ENCODE results near the gene CLEC16A.
A peak's percentile ranks its signal among the peaks of the same experiment; 100 is the strongest.

CLEC16A gene

DNA sequence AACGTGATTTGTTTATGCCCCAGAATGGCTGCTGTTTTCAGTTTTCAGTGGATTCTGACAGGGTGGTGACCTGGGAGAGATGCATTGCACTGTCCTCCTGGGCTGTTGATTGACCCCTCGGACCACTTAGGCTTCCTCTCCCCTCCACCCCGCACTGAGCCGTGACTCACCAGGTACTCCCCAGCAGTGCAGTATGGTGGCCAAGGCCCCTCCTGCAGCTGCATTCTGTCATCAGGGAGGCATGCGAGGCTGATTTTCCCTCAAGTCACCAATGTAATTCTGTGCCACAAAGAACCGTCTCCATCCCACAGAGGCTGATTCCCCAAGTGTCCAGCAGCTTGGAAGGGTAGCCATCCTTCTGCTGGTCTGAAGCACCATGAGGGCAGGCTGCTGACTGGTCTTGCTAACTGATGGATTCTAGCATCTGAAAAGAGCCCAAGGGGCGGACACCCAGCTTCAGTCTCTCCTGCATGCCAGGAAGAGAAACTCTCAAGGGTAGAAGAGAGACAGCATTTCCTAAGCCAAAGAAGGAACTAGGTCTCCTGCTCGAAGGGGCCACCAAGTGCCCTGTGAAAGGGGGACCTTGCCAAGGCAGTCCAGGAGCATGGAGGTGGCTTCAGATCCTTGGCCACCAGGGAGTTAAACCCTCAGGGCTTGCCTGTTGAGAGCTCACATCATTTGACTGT lies 163.6 kb downstream of the CLEC16A start:
- DNase-seq = no peak

DNA sequence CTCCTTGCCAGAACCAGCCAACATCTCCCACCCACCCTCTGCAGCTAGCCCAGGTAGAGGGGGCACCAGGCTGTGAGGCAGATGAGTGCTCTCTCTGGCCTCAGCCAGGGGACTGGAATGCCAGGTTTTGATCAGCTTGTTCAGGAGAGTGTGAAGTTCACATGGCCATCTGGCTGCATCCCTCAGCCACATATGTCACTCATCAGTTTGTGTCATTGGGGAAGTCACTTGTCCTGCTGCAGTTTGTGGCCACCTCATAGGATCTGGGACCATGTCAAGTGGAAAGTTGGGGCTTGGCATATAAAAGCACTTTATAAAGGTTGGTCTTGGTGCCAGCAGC lies 164.1 kb downstream of the CLEC16A start:
- DNase-seq = no peak

DNA sequence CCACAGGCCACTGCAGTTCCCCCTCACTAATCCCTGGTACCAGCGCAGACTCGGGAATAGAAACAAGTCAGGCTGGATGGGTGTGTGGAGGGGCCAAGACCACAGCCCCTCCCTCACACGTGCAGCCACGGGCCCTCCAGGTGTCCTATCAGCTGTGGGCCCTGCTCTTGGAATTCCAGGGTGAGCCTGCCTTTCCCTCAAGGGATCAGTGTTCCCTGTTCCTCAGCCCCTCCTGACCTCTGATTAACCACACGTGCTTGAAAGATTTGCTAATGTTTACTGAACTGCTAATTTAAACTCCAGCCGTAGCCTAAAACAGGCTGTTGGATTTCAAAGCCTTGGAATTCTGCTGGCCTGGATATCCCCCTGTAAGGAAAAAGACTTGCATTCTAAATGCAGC lies 165.2 kb downstream of the CLEC16A start:
- no peak for DNase-seq

DNA sequence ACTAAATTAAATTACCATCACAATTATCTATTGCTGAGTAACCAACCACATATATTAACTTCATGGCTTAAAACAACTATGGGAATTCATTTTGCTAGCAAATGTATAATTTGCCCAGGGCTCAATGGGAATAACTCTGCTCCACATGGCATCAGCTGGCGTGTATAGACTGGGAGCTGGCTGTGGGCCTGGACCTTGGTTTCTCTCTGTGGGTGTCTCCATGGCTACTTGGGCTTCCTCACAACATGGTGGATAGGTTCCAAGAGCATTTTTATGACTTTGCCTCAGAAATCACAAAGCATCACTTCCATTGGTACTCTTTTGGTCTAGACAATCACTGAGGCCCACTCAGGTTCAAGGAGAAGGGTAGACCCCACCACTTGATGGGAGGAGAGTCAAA lies 166.8 kb downstream of the CLEC16A start:
- no peak for DNase-seq

DNA sequence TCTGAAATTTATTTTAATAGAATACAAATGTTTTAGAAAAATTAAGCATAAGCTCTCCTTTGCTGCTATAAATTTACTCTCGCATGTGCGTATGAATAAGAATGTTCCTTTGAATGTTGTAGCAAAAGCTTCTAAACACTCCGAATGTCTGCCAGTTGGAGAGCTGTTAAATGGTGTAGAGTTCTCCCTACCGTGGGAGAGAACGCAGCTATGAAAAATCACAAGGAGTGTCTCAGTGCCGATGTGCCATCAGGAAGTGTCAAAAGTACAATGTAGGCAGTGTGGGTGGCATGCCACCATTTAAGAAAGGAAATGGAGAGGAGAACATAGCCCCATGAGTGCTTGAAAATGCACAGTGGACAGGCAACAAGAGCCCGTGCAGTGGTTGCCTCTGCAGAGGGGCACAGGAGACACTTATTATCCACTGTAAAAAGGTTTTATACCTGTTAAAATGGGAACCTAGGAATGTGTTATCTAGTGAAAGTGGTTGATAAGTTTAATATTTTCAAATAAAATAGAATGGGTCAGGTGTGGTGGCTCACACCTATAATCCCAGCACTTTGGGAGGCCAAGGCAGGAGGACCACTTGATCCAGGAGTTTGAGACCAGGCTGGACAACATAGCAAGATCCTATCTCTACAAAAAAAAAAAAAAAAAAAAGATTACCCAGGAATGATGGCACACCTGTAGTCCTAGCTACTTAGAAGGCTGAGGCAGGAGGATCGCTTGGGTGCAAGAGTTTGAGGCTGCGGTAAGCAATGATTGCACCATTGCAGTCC lies 167.7 kb downstream of the CLEC16A start:
- no peak for DNase-seq

DNA sequence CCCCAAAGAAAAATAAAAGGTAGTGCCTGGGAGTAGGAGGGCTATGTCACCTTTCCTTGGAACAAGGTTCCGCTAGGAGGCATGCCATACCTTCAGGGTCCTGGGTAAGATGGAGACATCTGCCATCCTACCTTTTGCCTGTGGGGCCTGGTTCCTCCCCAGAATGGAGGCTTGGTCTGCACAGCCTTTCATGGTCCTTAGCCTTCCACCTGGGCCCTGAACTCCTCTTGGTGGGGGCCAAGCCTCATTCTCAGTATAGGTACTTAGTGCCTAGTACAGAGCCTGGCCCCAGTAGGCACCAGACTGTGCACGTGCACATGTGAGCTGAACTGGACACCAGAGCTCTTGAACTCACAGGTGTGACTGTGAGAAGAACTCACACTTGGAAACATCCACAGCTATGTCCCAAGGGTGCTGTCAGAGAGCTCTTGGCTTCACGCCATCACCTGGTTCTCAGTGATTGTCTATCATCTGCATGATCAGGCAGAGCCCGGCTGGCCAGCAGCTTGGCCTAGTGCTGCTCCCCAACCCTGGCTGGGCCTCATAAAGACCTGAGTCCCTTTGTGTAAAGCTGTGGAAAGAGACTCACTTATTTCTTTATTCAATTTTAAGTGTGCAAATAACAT lies 168.5 kb downstream of the CLEC16A start:
- DNase-seq = peak; percentile 72

DNA sequence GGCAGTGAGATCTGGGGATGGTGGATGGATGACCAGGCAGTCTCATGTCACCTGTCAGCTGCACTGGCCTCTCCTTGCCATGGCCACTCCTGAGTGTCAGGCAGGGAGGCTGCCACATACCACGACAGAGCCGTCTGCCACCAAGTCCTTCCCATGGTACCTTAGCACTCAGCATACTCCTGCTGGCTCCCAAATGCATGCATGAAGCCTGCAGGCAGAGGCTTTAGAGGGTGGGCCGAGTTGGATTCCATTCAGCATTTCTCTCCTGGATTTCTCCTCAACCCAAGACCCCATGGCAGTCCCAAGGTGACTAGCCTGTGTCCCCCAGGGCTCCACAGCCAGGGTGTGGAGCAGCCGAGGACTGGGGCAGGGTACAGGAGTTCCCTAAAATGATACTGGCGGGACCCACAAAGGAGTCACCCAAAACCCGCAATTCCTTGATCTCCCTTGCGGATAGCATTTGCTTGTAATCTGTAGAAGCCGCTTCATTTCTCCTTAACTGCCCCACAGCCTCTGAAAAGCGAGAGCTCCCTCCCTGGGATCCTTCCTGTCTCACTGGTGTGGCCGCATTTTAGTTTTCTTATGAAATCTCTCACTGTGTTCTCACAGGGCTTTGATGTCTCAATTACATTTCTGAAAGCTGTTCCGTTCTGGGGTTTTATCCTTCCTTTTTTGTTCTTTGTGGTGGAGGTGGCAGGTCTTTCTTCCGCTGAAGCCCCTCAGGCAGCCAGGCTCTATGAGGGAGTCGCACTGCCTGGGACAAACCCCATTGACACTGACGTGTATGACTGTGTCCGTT lies 170.2 kb downstream of the CLEC16A start:
- no peak for DNase-seq

DNA sequence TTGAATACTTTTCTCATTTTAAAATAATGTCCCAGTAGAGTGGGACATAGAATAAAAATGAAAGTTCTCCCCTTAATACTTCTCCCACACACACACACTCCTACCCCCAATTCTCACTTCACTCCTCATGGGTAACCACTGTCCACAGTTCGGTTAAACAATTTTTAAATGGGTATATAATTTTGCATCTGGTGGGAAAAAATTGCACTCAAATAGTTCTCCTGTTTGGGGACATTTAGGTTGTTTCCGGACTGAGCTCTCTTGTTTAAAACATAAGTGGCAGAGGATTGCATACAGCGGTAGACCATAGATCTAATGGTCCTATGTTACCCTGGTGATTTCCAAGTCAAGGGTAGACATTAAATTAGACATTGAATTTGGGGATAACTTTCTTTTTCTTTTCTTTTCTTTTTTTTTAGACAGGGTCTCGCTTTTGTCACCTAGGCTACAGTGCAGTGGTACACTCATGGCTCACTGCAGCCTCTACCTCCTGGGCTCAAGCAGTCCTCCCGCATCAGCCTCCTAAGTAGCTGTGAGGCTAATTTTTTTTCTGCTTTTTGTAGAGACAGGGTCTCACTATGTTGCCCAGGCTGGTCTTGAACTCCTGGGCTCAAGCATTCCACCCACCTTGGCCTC lies 173.3 kb downstream of the CLEC16A start:
- DNase-seq = no peak

DNA sequence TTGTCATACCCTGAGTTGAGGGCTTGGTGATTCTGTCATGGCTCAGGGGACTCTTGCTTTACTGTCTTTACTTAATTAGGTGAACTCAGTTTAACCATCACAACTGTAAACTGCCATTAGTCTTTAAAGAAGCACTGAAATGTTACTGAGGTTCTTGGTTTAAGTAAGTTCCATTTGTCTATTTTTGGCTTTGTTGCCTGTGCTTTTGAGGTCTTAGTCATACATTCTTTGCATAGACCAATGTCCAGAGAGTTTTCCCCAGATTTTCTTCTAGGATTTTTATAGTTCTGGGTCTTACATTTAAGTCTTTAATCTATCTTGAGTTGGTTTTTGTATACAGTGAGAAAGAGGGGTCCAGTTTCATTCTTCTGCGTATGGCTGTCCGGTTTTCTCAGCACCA lies 174.1 kb downstream of the CLEC16A start:
- no peak for DNase-seq

DNA sequence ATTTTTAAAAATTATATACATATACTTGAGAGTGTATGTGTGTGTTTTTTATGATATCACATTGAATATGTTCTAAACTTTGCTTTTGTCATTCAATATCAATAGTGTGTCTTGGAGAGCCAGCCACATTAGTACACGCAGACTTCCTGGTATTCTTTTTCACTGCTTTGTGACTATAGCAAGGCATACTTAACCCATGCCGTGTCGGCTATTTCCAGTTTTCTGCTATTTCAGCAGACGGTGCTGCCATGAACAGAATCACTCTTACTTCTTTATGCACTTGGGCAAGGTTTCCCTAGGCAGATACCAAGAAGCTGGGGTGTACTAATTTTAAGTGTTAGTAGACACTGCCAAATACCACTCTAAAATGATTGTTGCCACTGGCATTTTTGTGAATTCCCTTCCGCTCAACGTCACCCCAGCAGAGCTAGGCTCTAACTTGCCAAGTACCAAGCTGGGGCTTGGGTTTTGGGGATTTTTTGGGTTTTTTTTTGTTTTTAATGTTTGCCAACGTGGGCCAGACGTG lies 176.8 kb downstream of the CLEC16A start:
- no peak for DNase-seq

DNA sequence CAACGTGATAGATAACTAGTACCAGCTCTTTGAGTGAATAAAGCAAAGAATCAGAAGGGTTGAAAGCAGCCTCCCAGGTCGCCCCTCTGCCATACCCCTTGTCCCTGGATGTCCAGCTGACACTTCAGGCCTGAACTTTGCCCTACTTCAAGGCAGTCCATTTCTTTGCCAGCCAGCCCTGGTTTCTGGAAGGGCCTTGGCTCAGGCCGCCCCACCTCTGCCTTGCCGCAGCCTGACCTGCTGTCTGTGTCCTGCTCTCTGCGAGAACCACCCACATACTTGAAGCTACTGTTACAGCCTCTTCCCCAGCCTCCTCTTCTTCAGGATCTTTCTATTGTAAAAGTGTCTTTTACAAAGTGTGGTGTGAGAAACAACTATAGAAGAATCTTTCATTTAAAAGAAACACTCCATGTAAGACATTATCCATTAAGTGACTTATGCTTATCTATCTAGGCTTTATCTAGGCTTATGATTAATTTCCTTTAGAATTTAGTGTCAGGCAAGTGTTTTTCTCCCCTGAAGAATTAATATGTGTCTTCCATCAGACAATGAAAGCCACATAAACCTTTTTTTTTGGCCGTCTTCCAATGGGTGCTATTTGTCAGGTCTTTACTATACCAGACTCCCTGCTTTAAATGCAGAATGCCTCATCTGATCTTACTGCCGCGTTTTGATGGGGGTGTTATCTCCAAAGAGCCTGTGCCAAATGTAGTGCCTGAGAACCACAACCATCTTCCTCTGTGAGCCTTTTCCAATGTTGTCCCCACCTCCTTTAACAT lies 177.7 kb downstream of the CLEC16A start:
- DNase-seq = no peak

DNA sequence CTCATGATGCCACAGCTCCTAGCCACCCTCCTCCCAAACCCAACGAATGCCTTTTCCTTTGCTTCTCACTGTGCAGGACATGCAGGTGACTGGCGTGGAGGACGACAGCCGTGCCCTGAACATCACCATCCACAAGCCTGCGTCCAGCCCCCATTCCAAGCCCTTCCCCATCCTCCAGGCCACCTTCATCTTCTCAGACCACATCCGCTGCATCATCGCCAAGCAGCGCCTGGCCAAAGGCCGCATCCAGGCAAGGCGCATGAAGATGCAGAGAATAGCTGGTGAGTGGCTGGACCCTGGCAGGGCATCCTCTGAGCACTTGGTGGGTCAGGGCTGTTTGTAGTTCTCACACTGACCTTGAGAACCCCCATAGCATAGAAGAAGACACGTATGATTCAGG lies 179.3 kb downstream of the CLEC16A start:
- DNase-seq = no peak

DNA sequence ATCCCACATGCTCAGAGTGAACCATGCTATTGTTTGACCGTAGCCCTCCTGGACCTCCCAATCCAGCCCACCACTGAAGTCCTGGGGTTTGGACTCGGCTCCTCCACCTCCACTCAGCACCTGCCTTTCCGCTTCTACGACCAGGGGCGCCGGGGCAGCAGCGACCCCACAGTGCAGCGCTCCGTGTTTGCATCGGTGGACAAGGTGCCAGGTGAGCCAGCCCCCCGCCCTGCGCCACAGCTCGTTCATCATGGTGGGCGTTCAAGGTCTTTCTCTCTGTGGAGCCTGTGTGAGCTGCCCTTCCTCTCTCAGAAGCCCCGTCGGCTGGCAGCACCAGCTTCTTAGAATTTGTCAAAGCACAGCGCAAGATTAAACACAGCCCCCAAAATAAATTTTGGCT lies 181.6 kb downstream of the CLEC16A start:
- DNase-seq = no peak

DNA sequence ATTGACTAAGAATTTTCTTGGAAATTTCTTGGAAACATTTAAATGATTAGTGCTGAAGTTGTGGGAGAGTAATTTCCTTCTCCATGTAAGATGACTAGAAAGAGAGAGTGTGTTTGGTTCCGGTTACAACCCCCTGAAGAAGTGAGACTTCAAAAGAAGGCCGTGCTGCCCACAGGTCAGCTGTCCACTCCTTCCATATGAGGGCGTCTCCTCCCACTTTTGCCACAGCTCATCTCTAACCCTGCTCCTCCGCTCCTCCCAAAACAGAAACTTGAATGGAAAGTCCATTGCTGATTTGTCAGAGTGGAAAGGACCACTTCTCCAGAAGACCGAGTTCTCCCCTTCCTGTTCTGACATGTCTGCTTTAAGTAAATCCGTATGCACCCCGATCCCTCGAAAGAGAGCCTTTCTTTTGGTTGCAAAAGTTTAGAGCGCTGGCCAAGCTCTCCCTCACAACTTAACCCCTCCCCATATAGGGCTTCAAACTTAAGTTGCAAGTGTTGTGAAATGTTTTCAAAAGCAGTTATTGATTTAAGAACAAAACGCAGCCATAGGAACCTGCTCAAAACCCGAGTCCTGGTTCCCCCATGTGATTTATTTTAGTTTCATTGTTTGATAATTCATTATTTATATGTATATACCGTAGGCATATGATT lies 182.2 kb downstream of the CLEC16A start:
- no peak for DNase-seq

DNA sequence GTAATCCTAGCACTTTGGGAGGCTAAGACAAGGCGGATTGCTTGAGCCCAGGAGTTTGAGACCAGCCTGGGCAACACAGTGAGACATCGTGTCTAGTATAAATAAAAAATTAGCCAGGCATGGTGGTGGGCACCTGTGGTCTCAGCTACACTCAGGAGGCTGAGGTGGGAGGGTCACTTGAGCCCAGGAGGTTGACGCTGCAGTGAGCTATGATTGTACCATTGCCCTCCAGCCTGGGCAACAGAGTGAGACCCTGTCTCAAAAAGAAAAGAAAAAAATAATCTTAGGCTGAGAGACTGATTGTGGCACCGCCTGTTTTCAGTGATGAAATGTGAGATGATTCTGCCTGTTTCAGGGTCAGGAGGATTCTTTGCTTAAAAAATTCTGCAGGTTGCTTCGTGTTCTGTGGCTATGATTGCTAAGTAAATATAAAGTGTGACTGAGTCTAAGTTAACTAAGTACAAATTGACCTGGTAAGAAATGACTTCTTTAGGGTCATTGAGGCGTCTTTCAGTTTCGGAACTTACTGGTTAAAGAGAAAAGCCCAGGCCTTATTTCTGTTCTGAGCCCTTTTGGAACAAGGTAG lies 183.3 kb downstream of the CLEC16A start:
- DNase-seq = no peak

DNA sequence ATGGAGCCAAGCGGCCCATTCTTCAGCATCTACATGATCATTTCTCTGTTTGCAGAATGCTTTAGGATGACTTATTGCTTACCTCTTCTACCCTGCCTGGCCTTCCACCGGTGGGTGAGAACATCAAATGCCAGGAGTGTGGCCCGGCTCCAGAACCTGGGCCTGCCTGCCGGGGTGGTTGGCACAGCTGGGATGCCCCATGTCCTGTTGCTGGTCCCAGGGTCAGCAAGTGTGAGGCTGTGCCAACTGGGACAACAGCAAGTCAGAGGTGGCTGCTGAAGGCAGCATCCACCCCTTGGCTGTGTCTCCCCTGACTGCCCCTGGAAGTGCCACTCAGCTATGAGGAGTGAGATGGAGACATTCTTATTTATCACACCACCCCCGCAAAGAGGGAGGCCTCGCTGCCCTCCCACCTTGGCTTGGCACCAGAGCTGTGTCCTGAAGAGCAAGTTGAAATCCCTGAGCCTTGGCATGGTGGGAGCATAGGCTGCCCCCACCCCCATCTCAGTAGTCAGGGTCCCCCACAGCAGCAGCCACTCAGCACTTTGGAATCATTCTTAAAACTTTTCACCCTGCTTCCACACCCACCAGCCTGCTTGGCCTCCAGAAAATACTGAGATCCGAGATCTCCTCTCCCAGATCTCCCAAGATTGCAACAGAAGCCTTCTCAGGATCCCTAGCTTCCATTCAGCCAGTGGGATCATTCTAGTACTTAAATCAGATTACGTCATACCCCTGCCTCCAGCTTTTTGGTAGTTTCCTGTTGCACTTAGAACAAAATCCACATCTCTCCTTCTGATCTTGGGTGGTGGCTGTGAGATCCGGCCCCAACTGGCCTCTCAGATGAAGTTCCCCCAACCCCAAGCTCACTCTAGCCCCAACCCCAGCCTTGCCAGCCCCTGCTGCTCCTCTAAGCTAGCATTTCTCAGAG lies 184.1 kb downstream of the CLEC16A start:
- peak; percentile 20 for DNase-seq

DNA sequence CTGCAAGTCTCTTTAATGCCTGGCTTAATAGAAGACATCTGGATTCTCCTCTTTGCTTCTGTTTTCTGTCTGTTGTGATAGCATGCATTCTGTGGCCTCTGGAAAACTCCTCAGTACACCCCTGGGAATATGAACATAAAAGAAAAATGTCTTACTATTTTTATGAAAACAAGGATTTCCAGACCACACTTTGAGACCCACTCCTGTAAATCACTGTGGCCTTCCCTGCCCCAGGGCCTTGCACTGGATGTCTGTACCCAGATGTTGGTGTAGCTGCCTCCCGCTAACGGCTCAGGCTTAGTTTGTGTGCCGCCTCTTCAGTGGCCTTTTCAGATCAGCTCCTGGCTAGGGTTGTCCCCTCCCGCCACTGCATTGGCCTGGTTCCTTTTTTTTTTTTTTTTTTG lies 185.0 kb downstream of the CLEC16A start:
- DNase-seq = no peak

DNA sequence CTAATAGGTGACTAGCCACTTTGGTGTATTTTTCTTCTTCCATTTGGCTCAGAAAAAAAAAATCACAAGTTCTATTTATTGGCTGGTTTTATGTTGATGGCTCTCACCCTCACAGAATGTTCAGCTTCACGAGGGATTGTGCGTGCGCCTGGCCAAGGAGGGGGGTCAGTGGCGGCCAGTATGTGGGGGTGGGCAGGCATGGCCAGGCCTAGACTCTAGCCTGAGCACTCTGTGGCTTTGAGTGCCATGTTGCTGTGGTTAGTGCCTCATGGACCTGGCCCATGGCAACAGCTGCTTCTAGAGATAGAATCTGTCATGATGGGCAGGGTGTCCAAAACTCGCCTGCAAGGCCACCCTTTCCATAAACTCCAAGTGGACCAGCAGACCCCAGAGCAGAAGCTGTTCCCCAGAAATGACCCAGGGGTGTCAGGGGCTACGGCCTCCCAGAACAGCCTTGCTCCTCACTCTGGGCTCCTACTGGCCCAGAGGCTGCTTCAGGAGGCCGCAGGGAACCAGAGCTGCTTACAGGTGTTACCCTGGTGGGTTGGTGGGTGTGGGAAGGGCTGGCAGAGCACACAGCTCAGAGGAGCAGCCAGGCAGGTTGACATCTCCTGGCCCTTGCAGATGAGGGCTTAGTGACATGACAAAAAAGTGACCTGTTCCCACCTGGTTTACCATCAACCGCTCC lies 186.8 kb downstream of the CLEC16A start:
- no peak for DNase-seq

DNA sequence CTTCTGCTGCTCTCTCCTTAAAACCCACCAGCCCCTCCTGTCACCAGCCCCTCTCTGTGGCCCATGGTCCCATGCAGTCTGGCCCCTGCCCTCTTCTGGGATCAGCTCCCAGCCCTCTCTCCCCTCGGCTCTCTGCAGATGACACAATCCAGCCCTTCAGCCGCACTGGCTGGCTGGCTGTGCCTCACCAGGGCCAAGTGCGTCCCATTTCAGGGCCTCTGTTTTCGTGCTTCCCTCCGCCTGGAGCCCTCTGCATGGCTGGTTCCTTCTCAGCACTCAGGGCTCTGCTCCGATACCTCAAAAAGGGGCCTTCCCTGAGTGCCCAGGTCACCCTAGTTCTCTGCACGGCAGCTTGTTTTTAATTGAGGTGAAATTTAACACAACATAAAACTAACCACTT lies 187.3 kb downstream of the CLEC16A start:
- no peak for DNase-seq

All from NCI-H2029 (cell line).